Endothelial cell of umbilical vein (primary cell): Measurements from ENCODE around the gene FEN1. TPM values are rescaled to one million over a fixed set of nuclear protein-coding genes. Genes with fewer than 3 reads are reported as not detected.

Source experiments
- BruUV-seq: library from RNA; stranded (reverse); fragments of 400-500 nt; replicated peaks from 2 replicates; lab custom pipeline; 2021; lab: Mats Ljungman, UMichigan
- CTCF ChIA-PET: fragments of 300-600, 350-600 bp; sonication (Branson Sonifier 250); formaldehyde crosslinking; loops from one replicate; lab custom pipeline; 2021; ENCODE audit warnings: antibody characterized with exemption, inconsistent platforms; lab: Charles Lee
- POLR2A ChIA-PET: fragments of 300-600, 350-600 bp; sonication (Branson Sonifier 250); formaldehyde crosslinking; loops from one replicate; lab custom pipeline; 2021; ENCODE audit warnings: antibody characterized with exemption, inconsistent platforms; lab: Charles Lee
- DNase-seq: peaks from one replicate; pipeline ENCODE4 v3.0.0-alpha.2; 2011; ENCODE audit warnings: low read depth, low spot score
- FAIRE-seq: peaks from 2 replicates; lab custom pipeline; 2011; peaks lifted over from hg19 to GRCh38; lab: Jason Lieb, UNC
- H2AFZ ChIP-seq: 2 replicates; pipeline ENCODE4 v1.6.0; 2012; ENCODE audit warnings: low read depth, low read length, control low read depth, inconsistent platforms
- H3K27ac ChIP-seq: 2 replicates; pipeline ENCODE4 v1.5.1; 2011; ENCODE audit warnings: low read depth, mild to moderate bottlenecking, control low read depth, low read length, moderate library complexity; ENCODE audit not compliant: insufficient read depth
- H3K27me3 ChIP-seq, 2 experiments: 2 replicates each; pipeline versions ENCODE4 v1.6.0 to v1.6.1; 2011; ENCODE audit warnings: low read length in 2 of 2, mixed read lengths in 1 of 2; ENCODE audit not compliant: control insufficient read depth in 2 of 2, insufficient read depth in 2 of 2
- H3K36me3 ChIP-seq, 2 experiments: 2 replicates in 1 of 2; 3 replicates in 1 of 2; pipeline ENCODE4 v1.5.1; 2011; ENCODE audit warnings: low read length in 2 of 2, mild to moderate bottlenecking in 1 of 2, moderate library complexity in 1 of 2; ENCODE audit not compliant: control insufficient read depth in 2 of 2, insufficient read depth in 2 of 2; ENCODE audit errors: extremely low read depth in 1 of 2
- H3K4me1 ChIP-seq: 3 replicates; pipeline ENCODE4 v1.5.1; 2011; ENCODE audit warnings: mild to moderate bottlenecking, low read length; ENCODE audit not compliant: control insufficient read depth, insufficient read depth; ENCODE audit errors: extremely low read depth
- H3K4me2 ChIP-seq: 2 replicates; pipeline ENCODE4 v1.6.1; 2011; ENCODE audit warnings: low read length, control low read depth, mixed read lengths; ENCODE audit not compliant: insufficient read depth
- H3K4me3 ChIP-seq, 3 experiments: fragments of 200-600 bp in 1 of 3; sonication (generic), shearing (Covaris generic) in 1 of 3; replicated peaks in 1 of 3; 2 replicates each; pipeline ENCODE4 v1.5.1; 2011 to 2016; ENCODE audit warnings: control low read depth in 3 of 3, low read length in 3 of 3, mild to moderate bottlenecking in 2 of 3, inconsistent platforms in 1 of 3, low read depth in 1 of 3, moderate library complexity in 1 of 3; ENCODE audit not compliant: insufficient read depth in 1 of 3
- H3K79me2 ChIP-seq: 2 replicates; pipeline ENCODE4 v1.6.0; 2012; ENCODE audit warnings: low read length, inconsistent platforms; ENCODE audit not compliant: control insufficient read depth, insufficient read depth
- H3K9ac ChIP-seq: replicated peaks from 2 replicates; pipeline ENCODE3; 2011; ENCODE audit warnings: low read length, control low read depth; ENCODE audit not compliant: insufficient read depth; ENCODE audit errors: extremely low read depth
- H3K9me1 ChIP-seq: replicated peaks from 3 replicates; pipeline ENCODE4 v1.6.0; 2011; ENCODE audit warnings: mild to moderate bottlenecking, low read length; ENCODE audit not compliant: control insufficient read depth, insufficient read depth; ENCODE audit errors: extremely low read depth
- H3K9me3 ChIP-seq: replicated peaks from 2 replicates; pipeline ENCODE4 v1.5.1; 2012; ENCODE audit warnings: low read length, inconsistent platforms; ENCODE audit not compliant: control insufficient read depth, insufficient read depth
- H4K20me1 ChIP-seq: replicated peaks from 2 replicates; pipeline ENCODE3; 2011; ENCODE audit warnings: mild to moderate bottlenecking, low read length; ENCODE audit not compliant: control insufficient read depth, insufficient read depth; ENCODE audit errors: extremely low read depth
- CTCF ChIP-seq, 2 donors: IDR thresholded peaks; 1 replicate in 1 of 2; 2 replicates in 1 of 2; pipeline ENCODE4 v1.5.1; 2011; ENCODE audit warnings: low read length in 2 of 2, mild to moderate bottlenecking in 2 of 2, moderate library complexity in 2 of 2, control low read depth in 1 of 2, inconsistent platforms in 1 of 2, low read depth in 1 of 2; ENCODE audit not compliant: insufficient read depth in 1 of 2; ENCODE audit errors: extremely low read depth in 1 of 2
- EZH2 ChIP-seq: IDR thresholded peaks from 2 replicates; pipeline ENCODE4 v1.6.1; 2012; ENCODE audit warnings: borderline replicate concordance, low read depth, mild to moderate bottlenecking, moderate library complexity, low read length, inconsistent platforms; ENCODE audit not compliant: severe bottlenecking
- FOS ChIP-seq: IDR thresholded peaks from 2 replicates; pipeline ENCODE4 v1.6.1; 2011; ENCODE audit warnings: mild to moderate bottlenecking, low read length, moderate library complexity, borderline replicate concordance; ENCODE audit not compliant: insufficient read depth
- GATA2 ChIP-seq: IDR thresholded peaks from 2 replicates; pipeline ENCODE4 v1.7.0; 2011; ENCODE audit warnings: low read depth, mild to moderate bottlenecking, moderate library complexity, mixed read lengths, low read length; ENCODE audit not compliant: insufficient read length, insufficient read depth
- JUN ChIP-seq: IDR thresholded peaks from 2 replicates; pipeline ENCODE4 v1.6.1; 2011; ENCODE audit warnings: borderline replicate concordance, low read depth; ENCODE audit not compliant: insufficient read length, insufficient read depth
- MAX ChIP-seq: IDR thresholded peaks from 2 replicates; pipeline ENCODE4 v1.6.1; 2011; ENCODE audit not compliant: insufficient read depth, insufficient read length
- MYC ChIP-seq: IDR thresholded peaks from one replicate; pipeline ENCODE4 v1.6.1; 2011; ENCODE audit warnings: mild to moderate bottlenecking, low read depth, low read length
- POLR2A ChIP-seq: IDR thresholded peaks from 2 replicates; pipeline ENCODE4 v1.6.1; 2012; ENCODE audit warnings: low read depth, mild to moderate bottlenecking, control low read depth, low read length
- POLR2AphosphoS5 ChIP-seq: IDR thresholded peaks from 2 replicates; pipeline ENCODE4 v1.6.1; 2012; ENCODE audit warnings: low read depth, mild to moderate bottlenecking, control low read depth, low read length, moderate library complexity; ENCODE audit not compliant: insufficient read depth
- dilution Hi-C: fragments of 300-500 bp; cut with MboI; formaldehyde crosslinking; loops from one replicate; pipeline ENCODE4 v1.15.0; 2019; ENCODE audit warnings: low sequenced_read_pairs; ENCODE audit not compliant: extremely low pct_ligation_motif_present
- intact Hi-C: fragments of 100-400 bp; cut with micrococcal nuclease; formaldehyde crosslinking; loops from one replicate; pipeline ENCODE4 v1.10.0; 2022
- polyA plus RNA-seq, 4 experiments: library from polyadenylated mRNA; depleted of rRNA in 3 of 4; stranded (reverse) in 3 of 4; unstranded in 1 of 4; fragments of >200 nt; gene quantifications; 2 replicates each; pipeline versions ENCODE4 v1.2.1 to v1.2.3, GENCODE V29; 2011 to 2012; ENCODE audit warnings: missing spikeins in 1 of 4
- total RNA-seq: library from RNA; stranded (reverse); gene quantifications from 2 replicates; pipeline ENCODE4 v1.2.3, GENCODE V29; 2021

The FEN1 gene
- total and polyA plus RNA-seq, 2 donors (not counting 3 experiments of a cell fraction or from before 2014, with no cell fraction given): 29.3 to 60.5 TPM

- no peaks in the 10 kb centered on the region for H3K27me3 ChIP-seq
- dilution Hi-C loops: no loop called here
- FAIRE-seq: no peak
These were observed 36.6 kb upstream of the FEN1 start for GRCh38 chr11:61756147-61756451.

More at GRCh38 chr11:61756147-61756451, 36.6 kb upstream of the FEN1 start:
- no peak overlapping the region for H3K4me3 ChIP-seq
- BruUV-seq: no TSS peak
- H3K36me3 ChIP-seq: no peaks in the 10 kb centered on the region
- peak overlapping the region; percentile 2 for H3K4me2 ChIP-seq
- DNase-seq: no peak
- peaks cover 12% of the 10 kb centered on the region for H3K4me1 ChIP-seq
- no peaks in the 10 kb centered on the region for H3K79me2 ChIP-seq
- H2AFZ ChIP-seq: no peak overlapping the region
- ChIA-PET POLR2A (no interaction called here), CTCF (interaction anchor here (1.8 kb wide), 1 partner anchor 19 kb away, joined by 6 read pairs; no protein-coding TSS in a partner anchor)
- H3K9ac ChIP-seq: no peak overlapping the region
- no peaks in the 10 kb centered on the region for H3K9me1 ChIP-seq
- H3K27ac ChIP-seq: no peak overlapping the region
- H3K9me3 ChIP-seq: no peaks in the 10 kb centered on the region
- intact Hi-C loops: no loop called here
- no peak for TF ChIP-seq MYC
- no peak for TF ChIP-seq CTCF (IDR thresholded peaks at IDR 0.05; ENCODE audit: extremely low read depth in 1 of 2, insufficient read depth in 1 of 2, low read depth in 1 of 2, low read length in 2 of 2)
- no peak for TF ChIP-seq MAX
- TF ChIP-seq GATA2: no peak
- no peak for TF ChIP-seq POLR2A
- TF ChIP-seq JUN: no peak
- TF ChIP-seq FOS: no peak
- TF ChIP-seq EZH2: no peak
- no peak for TF ChIP-seq POLR2AphosphoS5
- no peaks in the 10 kb centered on the region for H4K20me1 ChIP-seq
